Hepatic stellate cell (primary cell): ENCODE measurements around the gene FAM43A.

Source experiments
- DNase-seq: peaks from one replicate; pipeline ENCODE4 v3.0.0; 2011; ENCODE audit warnings: low spot score

FAM43A gene

GRCh38 chr3:194711913-194712312 is 26.2 kb downstream of the FAM43A start:
- peak; percentile 50 for DNase-seq

DNA sequence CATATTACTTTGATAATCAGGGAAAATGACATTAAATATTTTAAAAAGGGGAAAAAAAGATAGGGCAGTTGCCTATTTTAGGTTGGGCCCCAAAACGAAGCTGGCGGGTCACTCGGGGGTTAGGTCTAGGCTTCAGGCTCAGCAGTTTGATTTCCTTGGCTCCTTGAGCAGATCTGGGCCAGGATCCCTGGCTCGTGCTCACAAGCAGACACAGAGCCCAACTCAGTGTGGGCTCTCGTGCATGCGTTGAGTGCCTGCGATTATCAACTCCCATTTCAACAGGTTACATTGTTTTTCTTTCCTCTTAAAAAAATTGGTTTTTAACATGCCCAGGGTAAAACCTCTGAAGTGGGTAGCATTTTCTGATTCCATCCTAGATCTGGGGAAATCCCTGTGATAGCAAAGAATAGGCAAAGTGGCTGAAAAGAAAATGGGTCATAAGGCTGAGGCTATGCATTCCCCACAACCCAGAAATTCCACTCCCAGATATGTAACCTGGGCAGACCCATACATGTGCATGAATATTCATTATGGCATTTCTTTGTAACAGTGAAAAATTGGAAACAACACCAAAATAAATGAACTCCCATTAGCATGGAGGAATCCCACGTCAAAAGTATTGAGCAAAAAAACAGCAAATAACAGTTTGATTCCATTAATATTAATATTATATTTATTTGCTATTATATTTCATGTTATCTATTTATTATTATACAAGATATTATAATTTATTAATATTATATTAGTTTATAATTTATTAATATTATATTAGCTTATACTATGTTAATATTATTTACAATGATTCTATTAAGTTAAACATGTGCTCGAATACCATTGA is 27.8 kb downstream of the FAM43A start:
- no peak for DNase-seq

DNA sequence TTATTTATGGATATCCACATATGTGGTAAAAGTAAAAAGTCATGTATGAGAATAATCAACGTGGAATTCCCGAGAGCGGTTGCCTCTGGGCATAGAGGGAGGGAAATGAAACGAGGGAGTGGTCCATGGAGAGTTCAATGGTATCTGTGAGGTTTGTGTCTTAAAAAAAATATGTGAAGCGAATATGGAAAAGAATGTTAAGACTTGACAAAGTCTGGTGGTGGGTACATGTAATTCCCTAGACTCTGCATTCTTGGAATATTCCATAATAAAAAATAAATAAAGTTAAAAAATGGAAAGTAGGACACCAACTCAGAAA is 28.4 kb downstream of the FAM43A start:
- no peak for DNase-seq

GRCh38 chr3:194714564-194714963 is 28.9 kb downstream of the FAM43A start:
- DNase-seq: no peak

- DNase-seq: no peak
Observed at GRCh38 chr3:194715022-194715800, 29.5 kb downstream of the FAM43A start.

DNA sequence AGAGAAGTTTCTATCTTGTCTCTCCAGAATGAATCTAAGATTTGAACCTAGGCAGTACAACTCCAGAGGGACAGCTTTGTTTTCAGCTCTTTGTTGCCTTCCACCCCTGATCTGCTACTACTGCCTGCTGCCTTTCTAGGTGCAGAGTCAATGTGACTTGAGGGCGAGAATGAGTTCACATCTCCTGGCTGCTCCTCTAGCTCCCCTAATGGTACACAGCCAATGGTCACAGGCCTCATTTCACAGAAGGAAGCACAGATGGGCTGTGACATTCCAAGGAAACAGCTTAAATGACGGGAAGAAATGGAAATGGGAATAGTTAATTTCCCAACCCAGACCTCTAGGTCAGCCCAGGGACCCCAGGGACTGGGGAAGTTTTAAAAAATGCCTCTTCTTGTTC is 32.4 kb downstream of the FAM43A start:
- DNase-seq: no peak

DNA sequence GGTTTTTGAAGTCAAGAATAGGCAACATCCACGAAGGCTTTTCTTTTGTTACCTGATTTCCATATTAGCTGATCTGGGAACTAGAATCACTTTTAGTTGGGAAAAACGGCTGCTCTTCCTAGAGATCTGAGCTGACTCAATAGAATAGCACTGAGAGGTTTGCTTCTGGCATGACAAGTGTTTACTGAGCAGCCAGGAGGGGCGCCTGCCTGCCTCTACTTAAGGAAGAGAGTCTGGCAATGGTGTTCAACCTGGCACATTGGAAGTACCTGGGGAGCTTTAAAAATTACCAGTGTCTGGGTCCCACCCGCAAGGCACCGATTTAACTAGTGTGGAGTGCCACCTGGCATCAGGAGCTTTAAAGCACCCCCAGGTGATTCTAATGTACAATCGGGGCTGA is 34.4 kb downstream of the FAM43A start:
- DNase-seq: no peak

DNA sequence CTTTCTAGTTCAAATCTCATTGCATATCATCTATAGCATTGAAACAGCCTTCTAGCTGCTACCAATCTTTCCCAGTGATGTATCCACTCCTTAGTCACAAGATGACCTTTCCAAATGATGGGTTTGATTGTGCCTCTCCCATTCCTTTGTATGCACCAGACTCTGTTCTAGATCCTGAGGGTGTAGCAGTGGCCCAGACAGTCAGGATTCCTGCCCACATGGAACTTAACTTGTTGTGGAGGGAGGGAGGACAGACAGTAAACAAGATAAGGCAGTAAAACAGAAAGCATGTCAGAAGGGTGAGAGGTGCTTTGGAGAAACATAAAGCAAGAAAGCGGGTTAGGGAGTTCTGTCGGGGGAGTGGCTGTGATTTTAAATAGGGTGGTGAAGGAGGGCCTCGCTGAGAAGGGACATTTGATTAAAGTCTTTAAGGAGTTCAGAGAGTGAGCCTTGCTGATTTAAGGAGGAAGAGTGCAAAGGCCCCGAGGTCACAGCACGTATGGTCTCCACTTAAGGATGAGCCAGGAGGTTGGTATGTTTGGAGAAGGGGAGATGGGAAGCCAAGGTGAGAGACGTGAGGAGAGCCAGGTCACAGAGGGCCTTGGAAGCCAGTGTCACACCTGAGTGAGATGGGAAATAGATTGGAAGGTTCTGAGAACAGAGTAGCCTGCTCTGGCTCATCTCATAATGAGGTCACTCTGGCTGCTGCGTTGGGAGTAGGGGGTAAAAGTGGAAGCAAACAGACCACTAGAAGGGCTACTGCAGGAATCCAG is 38.3 kb downstream of the FAM43A start:
- no peak for DNase-seq

- DNase-seq: no peak
Observed at GRCh38 chr3:194725346-194725745, 39.7 kb downstream of the FAM43A start.

GRCh38 chr3:194727435-194728128 is 41.9 kb downstream of the FAM43A start:
- no peak for DNase-seq

DNA sequence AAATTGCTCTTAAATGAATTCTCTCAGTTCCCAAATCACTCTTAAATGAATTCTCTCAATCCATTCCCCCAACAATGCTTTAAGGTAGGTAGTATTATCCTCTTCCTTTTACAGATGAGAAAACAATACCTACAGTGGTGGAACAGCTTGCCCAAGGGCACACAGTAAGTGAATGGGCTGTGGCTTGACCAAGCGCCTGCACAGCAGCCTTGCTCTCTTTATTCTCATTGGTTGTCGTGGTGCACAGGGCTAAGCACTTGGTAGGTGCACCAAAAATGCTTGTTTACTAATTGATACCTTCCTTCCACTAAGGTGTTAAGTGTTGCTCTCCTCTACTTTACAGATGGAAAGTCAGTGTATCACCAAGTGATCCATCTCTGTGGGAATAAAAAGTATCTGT is 43.3 kb downstream of the FAM43A start:
- no peak for DNase-seq

DNA sequence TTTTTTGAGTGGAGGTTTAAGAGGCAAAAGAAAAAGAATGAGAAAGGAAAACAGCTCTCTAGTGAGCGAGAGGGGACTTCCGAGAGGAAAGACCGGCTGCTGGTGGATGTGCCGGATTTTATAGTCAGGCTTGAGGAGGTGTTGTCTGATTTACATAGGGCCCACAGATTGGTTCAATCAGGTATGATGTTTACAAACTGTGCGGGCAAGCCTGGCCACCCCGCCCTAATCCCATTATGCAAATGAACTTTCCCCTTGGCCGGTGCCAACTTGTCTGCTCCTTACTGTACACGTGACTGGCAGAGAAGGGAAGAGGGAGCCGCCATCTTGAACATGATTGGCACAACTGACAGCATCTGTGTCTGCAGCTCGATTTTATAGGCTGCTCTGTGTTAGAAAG is 44.7 kb downstream of the FAM43A start:
- no peak for DNase-seq

GRCh38 chr3:194731506-194732073 is 45.9 kb downstream of the FAM43A start:
- DNase-seq: no peak

DNA sequence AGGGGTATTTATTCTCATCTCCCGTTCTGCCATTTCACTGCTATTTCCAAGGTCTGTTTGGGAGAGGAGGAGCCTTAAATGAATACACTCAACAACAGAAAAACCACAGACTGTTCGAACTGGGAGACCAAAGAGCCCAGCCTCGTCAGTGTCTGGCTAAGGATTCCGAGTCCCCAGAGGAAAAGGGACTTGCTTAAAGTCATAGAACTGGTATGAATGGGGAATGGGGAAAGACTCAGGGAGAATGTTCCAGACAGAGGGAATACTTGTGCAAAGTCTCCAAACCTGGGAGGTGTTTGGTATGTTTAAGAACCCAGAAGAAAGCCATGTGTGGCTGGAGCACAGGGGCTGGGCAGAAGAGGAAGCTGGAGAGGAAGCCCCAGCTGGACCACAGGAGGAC is 46.9 kb downstream of the FAM43A start:
- no peak for DNase-seq

DNA sequence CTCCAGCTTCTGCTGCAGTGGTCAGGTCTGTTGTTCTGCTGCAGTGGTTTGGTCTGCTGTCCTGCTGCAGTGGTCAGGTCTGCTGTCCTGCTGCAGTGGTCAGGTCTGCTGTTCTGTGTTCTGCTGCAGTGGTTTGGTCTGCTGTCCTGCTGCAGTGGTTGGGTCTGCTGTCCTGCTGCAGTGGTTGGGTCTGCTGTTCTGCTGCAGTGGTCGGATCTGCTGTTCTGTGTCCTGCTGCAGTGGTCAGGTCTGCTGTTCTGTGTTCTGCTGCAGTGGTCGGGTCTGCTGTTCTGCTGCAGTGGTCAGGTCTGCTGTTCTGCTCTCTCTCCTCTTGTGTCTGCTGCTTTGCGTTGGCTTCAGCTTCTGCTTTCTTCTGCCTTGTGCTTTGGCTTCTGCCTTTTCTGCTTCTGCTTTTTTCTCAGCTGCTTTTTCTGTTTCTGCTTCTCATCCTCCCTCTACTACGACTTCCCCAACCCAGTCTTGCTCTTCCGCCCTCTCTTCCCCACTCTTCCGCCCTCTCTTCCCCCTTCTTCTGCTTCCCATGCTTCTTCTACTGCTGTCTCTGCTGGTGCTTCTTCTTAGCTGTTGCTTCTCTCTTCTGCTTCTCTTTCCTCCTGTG is 50.7 kb downstream of the FAM43A start:
- no peak for DNase-seq

DNA sequence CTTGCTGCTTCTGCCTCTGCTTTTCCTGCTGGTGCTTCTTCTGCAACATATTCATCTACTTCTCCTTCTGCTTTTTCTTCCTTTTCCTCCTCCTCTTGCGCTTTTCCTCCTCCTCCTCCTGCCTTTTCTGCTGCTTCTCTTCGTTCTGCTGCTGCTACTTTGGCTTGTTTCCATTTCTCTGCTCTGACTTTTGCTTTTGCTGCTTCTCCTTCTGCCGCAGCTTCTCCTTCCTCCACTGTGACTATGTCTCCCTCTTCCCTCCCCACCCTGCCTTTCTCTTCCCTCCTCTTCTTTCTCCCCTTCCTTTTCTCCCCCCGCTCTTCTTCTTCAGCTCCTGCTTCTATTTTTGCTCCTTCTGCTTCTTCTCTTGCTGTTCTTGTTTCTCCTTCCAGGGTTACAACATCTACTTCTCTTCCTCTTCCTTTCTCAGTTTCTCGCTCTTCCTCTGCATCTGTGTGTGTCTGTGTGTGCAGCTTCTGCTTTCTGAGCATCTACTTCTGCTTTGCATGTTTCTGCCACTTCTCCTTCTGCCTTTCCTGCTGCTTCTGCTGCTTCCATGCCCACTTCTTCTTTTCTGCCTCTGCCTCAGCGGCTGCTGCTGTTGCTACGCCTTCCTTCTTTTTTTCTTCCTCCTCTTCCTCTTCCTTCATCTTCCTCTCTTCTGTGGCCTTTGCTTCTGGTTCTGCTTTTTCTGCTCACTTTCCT is 51.4 kb downstream of the FAM43A start:
- DNase-seq: no peak
